K562 (cell line): ENCODE measurements around the gene FBN1. TPM values are rescaled to one million over a fixed set of nuclear protein-coding genes. Genes with fewer than 3 reads are reported as not detected.

Source experiments
- BHLHE40 ChIP-seq: IDR thresholded peaks from 2 replicates; pipeline ENCODE4 v1.6.1; 2011; ENCODE audit warnings: low read length, improper control_type of control experiment
- CCAR2 ChIP-seq: fragments of 200-400 bp; formaldehyde crosslinking; IDR thresholded peaks from 2 replicates; pipeline ENCODE4 v1.6.1; 2017; ENCODE audit warnings: mild to moderate bottlenecking, low read depth, low read length
- EP300 ChIP-seq: IDR thresholded peaks from 2 replicates; pipeline ENCODE4 v1.6.1; 2012; ENCODE audit warnings: low read length, improper control_type of control experiment
- ETV6 ChIP-seq, 3 experiments: fragments of 150-350 bp in 1 of 3; sonication (generic) in 1 of 3; formaldehyde crosslinking in 1 of 3; IDR thresholded peaks; 2 replicates each; pipeline versions ENCODE4 v1.6.1 to v1.8.0; 2014 to 2022; ENCODE audit warnings: borderline replicate concordance in 2 of 3, low read depth in 2 of 3, antibody characterized with exemption in 1 of 3, low read length in 1 of 3, mild to moderate bottlenecking in 1 of 3, missing genetic modification reagents in 1 of 3
- LARP7 ChIP-seq: fragments of 450-650 bp; IDR thresholded peaks from 2 replicates; pipeline ENCODE4 v1.6.1; 2016
- PKNOX1 ChIP-seq: fragments of 450-650 bp; IDR thresholded peaks from 2 replicates; pipeline ENCODE4 v1.6.1; 2016
- RCOR1 ChIP-seq, 2 experiments: IDR thresholded peaks; 2 replicates each; pipeline ENCODE4 v1.6.1; 2012; ENCODE audit warnings: low read depth in 2 of 2, low read length in 2 of 2, borderline replicate concordance in 1 of 2, improper control_type of control experiment in 1 of 2
- ZBTB2 ChIP-seq: fragments of 450-650 bp; IDR thresholded peaks from 2 replicates; pipeline ENCODE4 v1.6.1; 2016; ENCODE audit warnings: antibody characterized with exemption
- ZNF407 ChIP-seq: fragments of 450-650 bp; IDR thresholded peaks from 2 replicates; pipeline ENCODE4 v1.6.1; 2016; ENCODE audit warnings: low read depth
- ZNF592 ChIP-seq: fragments of 450-650 bp; IDR thresholded peaks from 2 replicates; pipeline ENCODE4 v1.6.1; 2017; ENCODE audit warnings: antibody characterized with exemption, mild to moderate bottlenecking
- polyA plus RNA-seq, 8 experiments: library from polyadenylated mRNA; depleted of rRNA in 4 of 8; stranded (reverse) in 5 of 8; unstranded in 3 of 8; fragments of >200 nt; fragmentation: Nextera tagmentation in 2 of 8; fragmentation: Illumina TruSeq in 1 of 8; extraction: Ambion mirVana in 2 of 8; extraction: Trizol in 1 of 8; gene quantifications; 2 replicates each; pipeline versions ENCODE4 v1.2.1 to v1.2.3, GENCODE V29; 2011 to 2014; ENCODE audit warnings: inconsistent platforms in 1 of 8, missing spikeins in 1 of 8
- total RNA-seq, 7 experiments: library from RNA; depleted of rRNA in 6 of 7; stranded (reverse); fragments of >200 nt in 6 of 7; fragmentation: Illumina TruSeq in 2 of 7; extraction: Trizol in 2 of 7; gene quantifications; 2 replicates each; pipeline versions ENCODE4 v1.2.1 to v1.2.3, GENCODE V29; 2011 to 2021; ENCODE audit warnings: low replicate concordance in 1 of 7

The FBN1 gene
- total and polyA plus RNA-seq, 9 of the 15 experiments (the other 6 are each of a cell fraction or from before 2014, with no cell fraction given) = 0.15 to 1.2 (median 0.60) TPM

DNA sequence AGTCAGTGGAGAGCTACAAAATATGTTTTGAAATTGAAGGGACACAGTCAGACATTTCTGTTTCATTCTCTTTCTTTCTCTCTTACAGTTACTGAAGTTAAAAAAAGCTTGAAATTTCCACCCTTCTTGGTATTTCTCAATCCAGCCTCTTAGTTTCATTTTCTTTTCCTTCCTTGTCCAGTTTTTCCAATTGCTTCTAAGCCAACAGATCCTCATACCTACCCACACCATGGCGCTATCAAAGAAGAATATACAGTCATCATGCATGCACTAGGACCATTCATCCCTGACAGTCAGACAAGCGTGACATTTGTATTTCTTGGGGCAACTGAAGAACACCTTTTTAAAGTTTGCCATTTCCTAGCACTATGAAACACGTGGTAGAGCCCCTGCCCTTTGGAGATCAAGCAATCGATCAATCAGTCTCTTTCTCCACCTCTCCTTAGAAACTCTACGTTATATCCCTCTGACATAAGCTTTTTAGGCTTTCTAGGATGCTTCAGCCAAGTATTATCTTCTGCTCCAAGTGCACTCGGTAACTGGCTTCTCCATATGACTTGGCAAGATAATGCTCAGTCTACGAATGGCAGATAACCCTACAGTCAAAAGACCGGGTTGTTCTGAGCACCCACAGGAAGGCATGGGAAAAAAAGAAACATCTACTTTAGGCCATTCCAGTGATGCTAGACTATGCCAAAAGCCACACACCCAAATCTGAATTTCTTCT, 65.4 kb downstream of the FBN1 start (continued):
- no peak for TF ChIP-seq ZNF592
- TF ChIP-seq ZBTB2 = no peak
- TF ChIP-seq BHLHE40 = no peak
- peak; percentile 93 for TF ChIP-seq EP300
- peak; percentile 71 for TF ChIP-seq PKNOX1
- no peak for TF ChIP-seq ETV6 (IDR thresholded peaks at IDR 0.05; ENCODE audit: borderline replicate concordance in 1 of 2, low read depth in 2 of 2, low read length in 1 of 2)
- TF ChIP-seq ETV6 (CRISPR knock-in tag; IDR thresholded peaks at IDR 0.05; ENCODE audit: borderline replicate concordance) = no peak
- TF ChIP-seq LARP7 = no peak
- no peak for TF ChIP-seq ZNF407
- peak; percentile 27 to 93; a peak in 3 of 4 replicates for TF ChIP-seq RCOR1 (IDR thresholded peaks at IDR 0.05; ENCODE audit: borderline replicate concordance in 1 of 2, low read depth in 2 of 2, low read length in 2 of 2)
- TF ChIP-seq CCAR2 = no peak
